Measurements from ENCODE around the gene MYOM1.

DNA sequence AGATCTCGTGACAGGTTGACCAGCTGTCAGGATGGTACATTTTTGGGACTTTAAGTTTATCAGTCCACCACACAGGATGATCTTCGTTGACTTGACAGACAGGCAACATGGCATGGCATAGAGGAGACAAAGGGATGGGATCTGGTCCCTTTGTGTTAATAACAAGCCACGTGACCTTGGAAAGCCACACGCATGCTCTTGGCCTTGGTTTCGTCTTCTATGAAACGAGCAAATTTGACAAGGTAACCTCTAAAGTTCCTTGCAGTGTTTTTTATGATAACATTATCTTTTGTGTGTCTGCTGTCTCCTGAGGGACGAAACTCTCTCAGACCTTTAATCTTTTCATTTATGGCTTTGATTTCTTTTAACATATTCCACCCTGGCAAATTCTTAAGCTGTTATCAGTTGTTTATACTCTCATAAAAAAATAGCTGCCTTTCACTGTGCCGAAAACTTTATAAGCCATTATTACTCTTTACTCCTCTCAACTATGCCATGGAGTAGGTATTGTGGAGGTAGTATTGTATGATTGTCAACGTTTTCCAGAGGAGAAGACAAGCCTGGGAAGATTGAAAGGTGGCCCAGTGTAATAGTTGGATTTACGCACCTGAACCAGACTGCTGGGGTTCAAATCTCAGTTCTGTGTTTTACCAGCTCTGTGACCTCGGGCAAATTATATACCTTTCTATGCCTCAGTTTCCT lies 81.3 kb downstream of the MYOM1 start:
- TF ChIP-seq, protein P1, sequence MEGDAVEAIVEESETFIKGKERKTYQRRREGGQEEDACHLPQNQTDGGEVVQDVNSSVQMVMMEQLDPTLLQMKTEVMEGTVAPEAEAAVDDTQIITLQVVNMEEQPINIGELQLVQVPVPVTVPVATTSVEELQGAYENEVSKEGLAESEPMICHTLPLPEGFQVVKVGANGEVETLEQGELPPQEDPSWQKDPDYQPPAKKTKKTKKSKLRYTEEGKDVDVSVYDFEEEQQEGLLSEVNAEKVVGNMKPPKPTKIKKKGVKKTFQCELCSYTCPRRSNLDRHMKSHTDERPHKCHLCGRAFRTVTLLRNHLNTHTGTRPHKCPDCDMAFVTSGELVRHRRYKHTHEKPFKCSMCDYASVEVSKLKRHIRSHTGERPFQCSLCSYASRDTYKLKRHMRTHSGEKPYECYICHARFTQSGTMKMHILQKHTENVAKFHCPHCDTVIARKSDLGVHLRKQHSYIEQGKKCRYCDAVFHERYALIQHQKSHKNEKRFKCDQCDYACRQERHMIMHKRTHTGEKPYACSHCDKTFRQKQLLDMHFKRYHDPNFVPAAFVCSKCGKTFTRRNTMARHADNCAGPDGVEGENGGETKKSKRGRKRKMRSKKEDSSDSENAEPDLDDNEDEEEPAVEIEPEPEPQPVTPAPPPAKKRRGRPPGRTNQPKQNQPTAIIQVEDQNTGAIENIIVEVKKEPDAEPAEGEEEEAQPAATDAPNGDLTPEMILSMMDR (IDR thresholded peaks at IDR 0.05) = no peak
- TF ChIP-seq POLR2A (IDR thresholded peaks at IDR 0.05) = no peak

Measured in Peyer's patch (tissue), 4 donors.